Measurements from ENCODE around the gene FLT1.

GRCh38 chr13:28542804-28543203, 47.9 kb upstream of the FLT1 start:
- TF ChIP-seq CTCF (IDR thresholded peaks at IDR 0.05), result no peak
- TF ChIP-seq EZH2phosphoT487 (IDR thresholded peaks at IDR 0.05), result no peak

Data from neural progenitor cell (in vitro differentiated cells).